WERI-Rb-1 (cell line): ENCODE measurements around the gene EPC1.

Source experiments
- DNase-seq: peaks from one replicate; pipeline ENCODE4 v3.0.0-alpha.2; 2020
- H3K27ac ChIP-seq: fragments of 250-450 bp; sonication (Bioruptor Pico); 2 replicates; pipeline ENCODE4 v1.5.1; 2020; ENCODE audit warnings: mild to moderate bottlenecking, moderate library complexity
- H3K27me3 ChIP-seq: fragments of 250-450 bp; sonication (Bioruptor Pico); 2 replicates; pipeline ENCODE4 v1.5.1; 2021; ENCODE audit warnings: mild to moderate bottlenecking, low read depth, moderate library complexity; ENCODE audit not compliant: insufficient read depth, severe bottlenecking
- H3K36me3 ChIP-seq: fragments of 250-450 bp; sonication (Bioruptor Pico); 2 replicates; pipeline ENCODE4 v1.5.1; 2020; ENCODE audit warnings: mild to moderate bottlenecking, moderate library complexity
- H3K4me3 ChIP-seq: 2 replicates; pipeline ENCODE4 v1.5.1; 2011; ENCODE audit warnings: low read depth, mild to moderate bottlenecking, control low read depth, low read length
- H3K9me3 ChIP-seq: fragments of 250-450 bp; sonication (Bioruptor Pico); 2 replicates; pipeline ENCODE4 v1.5.1; 2021; ENCODE audit warnings: mild to moderate bottlenecking, moderate library complexity; ENCODE audit not compliant: severe bottlenecking
- CTCF ChIP-seq: IDR thresholded peaks from 2 replicates; pipeline ENCODE4 v1.5.1; 2011; ENCODE audit warnings: low read depth, mild to moderate bottlenecking, control low read depth, inconsistent platforms, low read length

EPC1 gene

GRCh38 chr10:32246685-32247084, 100.3 kb downstream of the EPC1 start:
- no peaks in the 10 kb centered on the region for H3K36me3 ChIP-seq
- no peaks in the 10 kb centered on the region for H3K9me3 ChIP-seq
- DNase-seq: no peak
- no peak overlapping the region for H3K27ac ChIP-seq
- TF ChIP-seq CTCF: no peak
- no peak overlapping the region for H3K4me3 ChIP-seq
- no peaks in the 10 kb centered on the region for H3K27me3 ChIP-seq

GRCh38 chr10:32245760-32246159, 101.2 kb downstream of the EPC1 start:
- no peak for DNase-seq
- no peak overlapping the region for H3K27ac ChIP-seq
- H3K9me3 ChIP-seq: no peaks in the 10 kb centered on the region
- H3K27me3 ChIP-seq: no peaks in the 10 kb centered on the region
- no peak for TF ChIP-seq CTCF
- no peak overlapping the region for H3K4me3 ChIP-seq
- H3K36me3 ChIP-seq: no peaks in the 10 kb centered on the region

- H3K27me3 ChIP-seq: no peaks in the 10 kb centered on the region
- H3K4me3 ChIP-seq: no peak overlapping the region
- no peaks in the 10 kb centered on the region for H3K36me3 ChIP-seq
- no peak overlapping the region for H3K27ac ChIP-seq
- TF ChIP-seq CTCF: no peak
- H3K9me3 ChIP-seq: no peaks in the 10 kb centered on the region
- DNase-seq: no peak
Observed at GRCh38 chr10:32244421-32245207, 102.3 kb downstream of the EPC1 start.

DNA sequence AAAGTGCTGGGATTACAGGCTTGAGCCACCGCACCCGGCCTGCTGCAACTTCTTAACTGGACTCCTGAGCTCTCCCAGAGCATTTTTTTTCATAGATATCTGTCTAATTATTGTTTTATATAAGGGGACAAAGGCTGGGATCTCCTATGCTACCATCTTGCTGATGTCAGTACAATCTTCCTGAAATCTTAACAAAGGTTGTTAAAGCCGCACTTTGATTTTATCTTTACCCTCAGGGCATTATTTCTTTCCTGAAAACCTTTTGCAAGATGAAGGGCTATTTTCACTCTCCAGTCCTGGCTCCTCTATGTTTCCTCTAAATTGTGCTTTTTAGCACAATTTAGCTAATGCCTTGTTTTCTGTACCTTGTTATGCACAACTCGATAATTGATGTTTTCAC, 102.9 kb downstream of the EPC1 start:
- Histone ChIP-seq H3K4me3 (no peak overlapping the region), H3K9me3 (no peaks in the 10 kb centered on the region), H3K27me3 (no peaks in the 10 kb centered on the region), H3K27ac (no peak overlapping the region), H3K36me3 (no peaks in the 10 kb centered on the region)
- TF ChIP-seq CTCF: no peak
- no peak for DNase-seq

- Histone ChIP-seq H3K9me3 (no peaks in the 10 kb centered on the region), H3K27me3 (no peaks in the 10 kb centered on the region), H3K36me3 (no peaks in the 10 kb centered on the region), H3K4me3 (no peak overlapping the region), H3K27ac (no peak overlapping the region)
- no peak for TF ChIP-seq CTCF
- DNase-seq: no peak
Observed at GRCh38 chr10:32241946-32242345, 105.0 kb downstream of the EPC1 start.

DNA sequence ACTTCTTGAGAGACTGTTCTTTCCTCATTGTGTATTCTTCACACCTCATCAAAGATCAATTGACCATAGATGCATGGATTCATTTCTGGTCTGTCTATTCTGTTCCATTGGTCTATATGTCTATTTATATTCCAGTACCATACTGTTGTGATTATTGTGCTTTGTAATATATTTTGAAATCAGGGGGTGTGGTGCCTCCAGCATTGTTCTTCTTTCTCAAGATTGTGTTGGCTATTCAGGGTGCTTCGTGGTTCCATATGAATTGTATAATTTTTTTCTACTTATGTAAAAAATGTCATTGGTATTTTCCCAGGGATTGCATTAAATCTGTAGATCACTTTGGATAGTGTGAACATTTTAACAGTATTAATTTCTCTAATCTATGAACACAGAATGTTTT, 106.5 kb downstream of the EPC1 start:
- Histone ChIP-seq H3K27me3 (no peaks in the 10 kb centered on the region), H3K36me3 (no peaks in the 10 kb centered on the region), H3K4me3 (no peak overlapping the region), H3K27ac (no peak overlapping the region), H3K9me3 (no peaks in the 10 kb centered on the region)
- no peak for TF ChIP-seq CTCF
- no peak for DNase-seq
